Mesothelial cell of epicardium (in vitro differentiated cells): Measurements from ENCODE around the gene TFAP2A. TPM values are rescaled to one million over a fixed set of nuclear protein-coding genes. Genes with fewer than 3 reads are reported as not detected.
A peak's percentile ranks its signal among the peaks of the same experiment; 100 is the strongest.

Experiments used
- DNase-seq, 2 experiments: peaks; one replicate each; pipeline ENCODE4 v3.0.0; 2021; ENCODE audit warnings: low spot score in 2 of 2; ENCODE audit not compliant: unreplicated experiment in 2 of 2
- H3K27ac Mint-ChIP-seq: 2 replicates; pipeline ENCODE4 v1.8.0; 2021; ENCODE audit warnings: mixed read lengths
- H3K27me3 Mint-ChIP-seq: 2 replicates; pipeline ENCODE4 v1.8.0; 2021; ENCODE audit warnings: low read depth, mixed read lengths
- H3K36me3 Mint-ChIP-seq: 2 replicates; pipeline ENCODE4 v1.8.0; 2021; ENCODE audit warnings: mixed read lengths
- H3K4me1 Mint-ChIP-seq: 2 replicates; pipeline ENCODE4 v1.8.0; 2021; ENCODE audit warnings: mixed read lengths
- H3K4me3 Mint-ChIP-seq: 2 replicates; pipeline ENCODE4 v1.8.0; 2021; ENCODE audit warnings: mild to moderate bottlenecking, moderate library complexity, mixed read lengths
- H3K9me3 Mint-ChIP-seq: 2 replicates; pipeline ENCODE4 v1.8.0; 2021; ENCODE audit warnings: mixed read lengths
- total RNA-seq: library from RNA; stranded (reverse); gene quantifications from 3 replicates; pipeline ENCODE4 v1.2.1, GENCODE V29; 2021
- TF ChIP-seq, protein P1 (sequence below): fragments of 200-600 bp; sonication (generic); IDR thresholded peaks from one replicate; pipeline ENCODE4 v1.5.0; 2021; ENCODE audit warnings: antibody characterized with exemption; ENCODE audit not compliant: unreplicated experiment

Gene TFAP2A
- total RNA-seq, 1 donor from 2014 or later = 62.4 TPM

DNA sequence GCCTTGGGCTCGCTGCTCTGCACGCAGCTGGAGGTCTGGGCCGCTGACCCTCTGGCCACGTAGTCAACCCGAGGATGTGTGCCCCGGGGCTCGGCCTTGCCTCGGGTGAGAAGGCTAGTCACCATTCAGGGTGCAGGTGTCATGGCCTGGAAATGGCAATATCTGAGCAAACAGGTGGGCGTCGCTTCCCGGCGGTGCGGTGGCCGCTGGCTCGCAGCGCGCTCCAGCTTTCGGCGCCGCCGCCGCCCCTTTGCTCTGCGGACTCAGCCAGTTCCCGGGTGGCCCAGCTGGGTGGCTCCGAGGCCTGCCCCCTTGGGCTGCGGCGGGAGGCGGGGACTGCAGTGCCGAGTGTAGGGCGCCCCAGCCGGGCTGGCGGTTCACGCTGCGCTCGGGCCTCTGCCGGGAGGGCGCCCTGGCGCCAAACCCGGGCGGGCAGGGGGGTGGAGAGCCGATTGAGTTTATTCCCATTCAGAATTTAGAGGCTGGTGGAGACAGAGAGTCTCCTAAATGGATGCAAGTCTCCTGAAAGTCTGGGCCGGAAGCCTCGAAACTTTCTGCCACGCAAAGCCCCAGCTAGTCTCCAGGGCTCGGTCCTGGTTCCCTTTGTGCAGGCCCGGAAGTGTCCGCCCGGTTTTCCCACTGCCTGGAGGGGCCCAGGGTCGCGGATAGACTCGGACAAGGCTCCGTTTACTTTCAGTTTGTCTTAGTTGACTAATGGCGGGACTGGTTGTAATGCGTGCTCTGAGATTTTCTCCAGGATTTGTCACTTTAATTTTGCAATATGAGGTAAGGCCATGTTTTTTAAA lies 11.3 kb upstream of the TFAP2A start:
- peak overlapping the region; percentile 74 for H3K4me3 Mint-ChIP-seq
- TF ChIP-seq, protein P1, sequence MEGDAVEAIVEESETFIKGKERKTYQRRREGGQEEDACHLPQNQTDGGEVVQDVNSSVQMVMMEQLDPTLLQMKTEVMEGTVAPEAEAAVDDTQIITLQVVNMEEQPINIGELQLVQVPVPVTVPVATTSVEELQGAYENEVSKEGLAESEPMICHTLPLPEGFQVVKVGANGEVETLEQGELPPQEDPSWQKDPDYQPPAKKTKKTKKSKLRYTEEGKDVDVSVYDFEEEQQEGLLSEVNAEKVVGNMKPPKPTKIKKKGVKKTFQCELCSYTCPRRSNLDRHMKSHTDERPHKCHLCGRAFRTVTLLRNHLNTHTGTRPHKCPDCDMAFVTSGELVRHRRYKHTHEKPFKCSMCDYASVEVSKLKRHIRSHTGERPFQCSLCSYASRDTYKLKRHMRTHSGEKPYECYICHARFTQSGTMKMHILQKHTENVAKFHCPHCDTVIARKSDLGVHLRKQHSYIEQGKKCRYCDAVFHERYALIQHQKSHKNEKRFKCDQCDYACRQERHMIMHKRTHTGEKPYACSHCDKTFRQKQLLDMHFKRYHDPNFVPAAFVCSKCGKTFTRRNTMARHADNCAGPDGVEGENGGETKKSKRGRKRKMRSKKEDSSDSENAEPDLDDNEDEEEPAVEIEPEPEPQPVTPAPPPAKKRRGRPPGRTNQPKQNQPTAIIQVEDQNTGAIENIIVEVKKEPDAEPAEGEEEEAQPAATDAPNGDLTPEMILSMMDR = no peak
- H3K36me3 Mint-ChIP-seq = no peaks in the 10 kb centered on the region
- peak in 1 of 2 experiments; percentile 72 for DNase-seq
- H3K27me3 Mint-ChIP-seq = peaks cover 47% of the 10 kb centered on the region
- no peaks in the 10 kb centered on the region for H3K9me3 Mint-ChIP-seq
- peaks cover 49% of the 10 kb centered on the region for H3K4me1 Mint-ChIP-seq
- peak overlapping the region; percentile 90 for H3K27ac Mint-ChIP-seq

DNA sequence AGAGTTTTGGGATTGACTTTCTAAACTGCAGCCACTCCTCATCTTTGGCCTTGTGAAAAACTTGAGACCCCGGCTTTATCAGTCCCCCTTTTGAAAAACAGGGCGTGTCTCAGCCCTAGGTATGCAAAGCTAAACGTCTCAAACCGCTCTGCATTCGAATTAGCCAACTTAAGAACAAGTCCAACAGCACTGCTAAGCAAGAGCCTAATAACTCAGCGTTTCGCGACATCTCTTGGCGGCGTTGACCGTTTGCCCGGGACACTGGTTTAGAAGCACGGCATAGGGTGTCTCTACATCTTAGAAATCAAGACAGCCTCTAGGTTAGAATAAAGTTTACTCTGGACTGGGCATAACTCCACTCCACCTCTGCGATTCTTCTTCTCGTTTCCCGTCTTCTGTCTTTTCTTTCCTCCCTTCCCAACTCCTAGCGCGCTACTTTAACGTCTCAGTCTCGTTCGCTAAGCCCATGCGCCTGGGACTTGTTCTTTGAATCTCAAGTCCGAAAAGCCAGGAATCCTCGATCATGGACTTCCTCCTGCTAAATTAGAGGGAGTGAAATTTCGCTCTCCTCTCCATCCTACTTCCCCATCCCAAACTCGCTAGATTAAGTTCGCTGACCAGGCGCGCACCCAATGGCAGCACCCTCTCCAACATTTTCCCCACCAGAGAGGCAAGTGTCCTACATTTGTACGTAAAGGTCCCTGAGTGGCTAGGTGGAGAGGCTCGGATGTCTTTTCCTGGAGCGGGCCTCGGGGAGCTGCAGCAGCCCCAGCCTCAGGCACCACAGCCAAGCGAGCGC lies 10.5 kb upstream of the TFAP2A start:
- no peaks in the 10 kb centered on the region for H3K36me3 Mint-ChIP-seq
- peak overlapping the region; percentile 68 for H3K27ac Mint-ChIP-seq
- DNase-seq = no peak

DNA sequence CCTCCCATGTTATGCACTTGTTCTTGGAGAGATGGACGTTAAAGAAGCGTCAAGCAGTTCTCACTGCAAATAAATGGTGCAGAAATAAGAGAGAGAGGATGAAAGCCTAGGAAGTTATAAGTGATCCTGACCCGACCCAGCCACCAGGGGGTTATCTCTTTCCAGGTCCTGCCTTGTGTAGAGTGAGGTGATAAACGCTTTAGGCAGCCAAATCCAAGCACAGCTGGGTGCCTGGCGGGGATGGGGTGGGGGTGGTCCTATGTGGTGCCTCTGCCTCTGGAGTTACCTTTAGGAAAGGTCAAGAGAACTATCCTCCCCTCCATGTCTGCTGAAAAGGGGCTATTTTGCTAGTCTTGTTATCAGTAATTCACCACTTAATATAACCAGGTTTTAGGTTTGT lies 9.2 kb upstream of the TFAP2A start:
- no peak for DNase-seq
- Mint-ChIP-seq H3K36me3 (no peaks in the 10 kb centered on the region), H3K27ac (no peak overlapping the region), H3K4me1 (peaks cover 54% of the 10 kb centered on the region), H3K4me3 (no peak overlapping the region), H3K27me3 (peaks cover 67% of the 10 kb centered on the region), H3K9me3 (no peaks in the 10 kb centered on the region)
- TF ChIP-seq, protein P1 = no peak

More for the DNA sequence above, 10.5 kb upstream of the TFAP2A start:
- Mint-ChIP-seq H3K4me1 (peaks cover 56% of the 10 kb centered on the region), H3K4me3 (peak overlapping the region; percentile 74), H3K9me3 (no peaks in the 10 kb centered on the region), H3K27me3 (peaks cover 55% of the 10 kb centered on the region)
- TF ChIP-seq, protein P1 = no peak

DNA sequence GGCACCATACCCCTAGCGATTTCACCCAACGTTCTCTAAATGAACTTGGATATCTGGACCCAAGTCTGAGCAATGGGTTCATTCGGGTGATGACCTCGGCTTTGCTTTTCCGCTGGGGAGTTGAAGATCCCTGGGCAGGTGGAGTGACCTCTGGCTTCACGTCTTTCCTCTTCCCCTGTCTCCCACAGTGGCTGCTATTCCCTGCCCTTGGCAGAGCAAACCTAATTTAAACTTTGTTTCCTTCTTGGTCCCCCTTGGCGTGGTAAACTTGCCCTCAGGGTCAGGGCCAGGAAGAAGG lies 7.8 kb upstream of the TFAP2A start:
- Mint-ChIP-seq H3K9me3 (no peaks in the 10 kb centered on the region), H3K27ac (no peak overlapping the region), H3K4me3 (no peak overlapping the region), H3K4me1 (peaks cover 62% of the 10 kb centered on the region), H3K27me3 (peaks cover 80% of the 10 kb centered on the region), H3K36me3 (no peaks in the 10 kb centered on the region)
- DNase-seq = no peak
- TF ChIP-seq, protein P1 = no peak

GRCh38 chr6:10421921-10422736 lies 7.3 kb upstream of the TFAP2A start:
- DNase-seq = no peak
- Mint-ChIP-seq H3K27me3 (peaks cover 86% of the 10 kb centered on the region), H3K4me3 (no peak overlapping the region), H3K9me3 (no peaks in the 10 kb centered on the region), H3K4me1 (peaks cover 63% of the 10 kb centered on the region), H3K36me3 (no peaks in the 10 kb centered on the region), H3K27ac (no peak overlapping the region)
- TF ChIP-seq, protein P1 = no peak
